ENCODE results near the gene SFSWAP. TPM values are rescaled to one million over a fixed set of nuclear protein-coding genes. Genes with fewer than 3 reads are reported as not detected.
A peak's percentile ranks its signal among the peaks of the same experiment; 100 is the strongest.

The SFSWAP gene
- total RNA-seq, 1 experiment from 2014 or later, result 76.3 TPM

DNA sequence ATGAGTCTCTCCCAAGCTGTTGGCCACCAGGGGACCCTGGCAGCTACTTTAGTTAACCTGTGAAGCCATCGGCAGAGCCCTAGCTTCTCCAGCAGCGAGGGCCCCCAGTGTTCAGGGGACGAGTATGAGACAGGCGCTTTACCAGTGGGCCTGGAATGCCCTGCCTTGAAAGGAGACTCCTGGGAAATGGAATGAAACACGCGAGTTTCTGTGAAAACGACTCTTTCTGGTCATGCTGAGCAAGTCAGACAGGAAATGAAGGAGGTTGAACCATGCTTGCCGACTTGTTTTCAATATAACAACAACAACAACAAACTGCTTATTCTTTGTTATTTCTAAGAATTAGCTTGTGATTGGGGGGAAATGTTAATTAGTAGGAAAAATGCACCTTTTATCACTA lies 42.9 kb downstream of the SFSWAP start (continued):
- TF ChIP-seq AFF4 (CRISPR knock-in tag; IDR thresholded peaks at IDR 0.05; ENCODE audit: borderline replicate concordance) (no peak), SMAD4 (CRISPR knock-in tag; IDR thresholded peaks at IDR 0.05) (no peak), SOX15 (CRISPR knock-in tag; IDR thresholded peaks at IDR 0.05) (no peak), ZNF219 (CRISPR knock-in tag; IDR thresholded peaks at IDR 0.05; ENCODE audit: borderline replicate concordance) (no peak)
- TF ChIP-seq, protein P1, sequence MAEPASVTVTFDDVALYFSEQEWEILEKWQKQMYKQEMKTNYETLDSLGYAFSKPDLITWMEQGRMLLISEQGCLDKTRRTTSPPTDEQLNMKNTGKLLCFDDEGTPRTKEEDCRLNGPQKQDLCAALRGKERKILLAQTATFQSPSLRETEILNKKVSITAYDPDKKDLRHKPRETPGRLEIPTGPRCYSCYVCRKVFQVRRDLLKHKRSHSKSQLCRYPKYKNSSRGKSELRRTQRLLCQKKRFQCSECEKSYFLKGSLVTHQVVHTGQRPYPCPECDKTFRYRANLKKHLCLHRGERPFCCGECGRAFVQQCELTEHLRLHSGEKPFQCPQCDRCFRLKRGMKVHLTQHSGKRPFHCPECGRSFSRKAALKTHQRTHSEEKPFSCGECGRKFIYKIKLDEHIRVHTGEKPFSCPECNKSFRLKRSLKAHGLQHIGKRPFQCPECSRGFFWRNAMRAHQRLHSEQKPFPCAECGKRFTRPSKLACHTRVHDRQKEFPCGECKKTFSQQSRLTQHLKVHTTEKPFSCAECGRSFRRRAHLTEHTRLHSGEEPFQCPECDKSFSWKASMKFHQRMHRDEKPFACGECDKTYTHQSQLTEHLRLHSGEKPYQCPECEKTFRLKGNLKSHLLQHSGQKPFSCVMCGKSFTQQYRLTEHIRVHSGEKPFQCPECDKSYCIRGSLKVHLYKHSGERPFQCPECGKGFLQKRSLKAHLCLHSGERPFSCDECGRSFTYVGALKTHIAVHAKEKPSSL (CRISPR knock-in tag; conservative IDR thresholded peaks at IDR 0.05), result no peak

- H3K9me3 Mint-ChIP-seq, result no peaks in the 10 kb centered on the region
- ATAC-seq (no peak), DNase-seq (ENCODE audit: low spot score) (no peak)
- TF ChIP-seq FOXJ3 (CRISPR knock-in tag; IDR thresholded peaks at IDR 0.05; ENCODE audit: borderline replicate concordance) (no peak), ZNF317 (CRISPR knock-in tag; IDR thresholded peaks at IDR 0.05; ENCODE audit: borderline replicate concordance, low read depth) (no peak), NR2C2 (CRISPR knock-in tag; IDR thresholded peaks at IDR 0.05) (no peak), KAT7 (CRISPR knock-in tag; IDR thresholded peaks at IDR 0.05; ENCODE audit: borderline replicate concordance) (no peak), SMAD3 (CRISPR knock-in tag; IDR thresholded peaks at IDR 0.05; ENCODE audit: borderline replicate concordance) (no peak), ZNF396 (CRISPR knock-in tag; IDR thresholded peaks at IDR 0.05; ENCODE audit: borderline replicate concordance) (no peak), CBFB (CRISPR knock-in tag; IDR thresholded peaks at IDR 0.05; ENCODE audit: low read depth) (no peak), ERG (CRISPR knock-in tag; IDR thresholded peaks at IDR 0.05) (no peak)
- TF ChIP-seq, protein P2, sequence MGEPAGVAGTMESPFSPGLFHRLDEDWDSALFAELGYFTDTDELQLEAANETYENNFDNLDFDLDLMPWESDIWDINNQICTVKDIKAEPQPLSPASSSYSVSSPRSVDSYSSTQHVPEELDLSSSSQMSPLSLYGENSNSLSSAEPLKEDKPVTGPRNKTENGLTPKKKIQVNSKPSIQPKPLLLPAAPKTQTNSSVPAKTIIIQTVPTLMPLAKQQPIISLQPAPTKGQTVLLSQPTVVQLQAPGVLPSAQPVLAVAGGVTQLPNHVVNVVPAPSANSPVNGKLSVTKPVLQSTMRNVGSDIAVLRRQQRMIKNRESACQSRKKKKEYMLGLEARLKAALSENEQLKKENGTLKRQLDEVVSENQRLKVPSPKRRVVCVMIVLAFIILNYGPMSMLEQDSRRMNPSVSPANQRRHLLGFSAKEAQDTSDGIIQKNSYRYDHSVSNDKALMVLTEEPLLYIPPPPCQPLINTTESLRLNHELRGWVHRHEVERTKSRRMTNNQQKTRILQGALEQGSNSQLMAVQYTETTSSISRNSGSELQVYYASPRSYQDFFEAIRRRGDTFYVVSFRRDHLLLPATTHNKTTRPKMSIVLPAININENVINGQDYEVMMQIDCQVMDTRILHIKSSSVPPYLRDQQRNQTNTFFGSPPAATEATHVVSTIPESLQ (CRISPR knock-in tag; IDR thresholded peaks at IDR 0.05), result no peak
- TF ChIP-seq, protein P3, sequence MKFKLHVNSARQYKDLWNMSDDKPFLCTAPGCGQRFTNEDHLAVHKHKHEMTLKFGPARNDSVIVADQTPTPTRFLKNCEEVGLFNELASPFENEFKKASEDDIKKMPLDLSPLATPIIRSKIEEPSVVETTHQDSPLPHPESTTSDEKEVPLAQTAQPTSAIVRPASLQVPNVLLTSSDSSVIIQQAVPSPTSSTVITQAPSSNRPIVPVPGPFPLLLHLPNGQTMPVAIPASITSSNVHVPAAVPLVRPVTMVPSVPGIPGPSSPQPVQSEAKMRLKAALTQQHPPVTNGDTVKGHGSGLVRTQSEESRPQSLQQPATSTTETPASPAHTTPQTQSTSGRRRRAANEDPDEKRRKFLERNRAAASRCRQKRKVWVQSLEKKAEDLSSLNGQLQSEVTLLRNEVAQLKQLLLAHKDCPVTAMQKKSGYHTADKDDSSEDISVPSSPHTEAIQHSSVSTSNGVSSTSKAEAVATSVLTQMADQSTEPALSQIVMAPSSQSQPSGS (CRISPR knock-in tag; IDR thresholded peaks at IDR 0.05; ENCODE audit: borderline replicate concordance, low read depth), result no peak
- TF ChIP-seq, protein P1 (CRISPR knock-in tag; conservative IDR thresholded peaks at IDR 0.05), result no peak
- H3K27ac Mint-ChIP-seq, result peak overlapping the region; percentile 53; the same call in 1 of the 2 replicates
- H3K27me3 Mint-ChIP-seq (ENCODE audit: low read depth), result no peaks in the 10 kb centered on the region
- POLR2A ChIA-PET, result interaction anchor here (0.6 kb wide), 1 partner anchor 32 kb away, joined by 3 read pairs; no protein-coding TSS in a partner anchor
- peaks cover 27% of the 10 kb centered on the region for H3K4me1 Mint-ChIP-seq
- no peak overlapping the region for H3K4me3 Mint-ChIP-seq
- peaks cover 62% of the 10 kb centered on the region for H3K36me3 Mint-ChIP-seq
- CTCF ChIA-PET, result interaction anchor here (0.6 to 2.7 kb wide), 8 partner anchors 7 to 80 kb away, joined by 3 to 16 read pairs (median 6); no protein-coding TSS in a partner anchor
Measured at GRCh38 chr12:131754184-131754583, 43.3 kb downstream of the SFSWAP start.
